B cell (primary cell): ENCODE measurements around the gene SLC22A2.

ENCODE experiments used
- CTCF ChIP-seq: fragments of 200-600 bp; IDR thresholded peaks from one replicate; pipeline ENCODE4 v1.8.0; 2022; ENCODE audit warnings: antibody characterized with exemption, mild to moderate bottlenecking
- EZH2 ChIP-seq: IDR thresholded peaks from 2 replicates; pipeline ENCODE4 v1.6.1; 2012; ENCODE audit warnings: borderline replicate concordance, low read depth, mild to moderate bottlenecking, moderate library complexity, low read length; ENCODE audit not compliant: insufficient read depth, poor library complexity, severe bottlenecking

- TF ChIP-seq CTCF (no peak), EZH2 (no peak)
Measured at GRCh38 chr6:160167604-160168399, 90.8 kb downstream of the SLC22A2 start.
